Uterus (tissue), 2 donors: ENCODE measurements around the gene MEF2C.

Experiments used
- POLR2A ChIP-seq, 2 donors: fragments of 450-650 bp; IDR thresholded peaks; one replicate each; pipeline ENCODE4 v1.6.1; 2016; ENCODE audit warnings: antibody characterized with exemption in 2 of 2, mild to moderate bottlenecking in 1 of 2, moderate library complexity in 1 of 2
- TF ChIP-seq, protein P1 (sequence below), 4 experiments: fragments of 200-600 bp in 2 of 4; fragments of 450-650 bp in 2 of 4; sonication (generic) in 2 of 4; IDR thresholded peaks; one replicate each; pipeline ENCODE4 v1.5.1; 2016 to 2019; ENCODE audit warnings: antibody characterized with exemption in 4 of 4, mild to moderate bottlenecking in 2 of 4, moderate library complexity in 1 of 4

DNA sequence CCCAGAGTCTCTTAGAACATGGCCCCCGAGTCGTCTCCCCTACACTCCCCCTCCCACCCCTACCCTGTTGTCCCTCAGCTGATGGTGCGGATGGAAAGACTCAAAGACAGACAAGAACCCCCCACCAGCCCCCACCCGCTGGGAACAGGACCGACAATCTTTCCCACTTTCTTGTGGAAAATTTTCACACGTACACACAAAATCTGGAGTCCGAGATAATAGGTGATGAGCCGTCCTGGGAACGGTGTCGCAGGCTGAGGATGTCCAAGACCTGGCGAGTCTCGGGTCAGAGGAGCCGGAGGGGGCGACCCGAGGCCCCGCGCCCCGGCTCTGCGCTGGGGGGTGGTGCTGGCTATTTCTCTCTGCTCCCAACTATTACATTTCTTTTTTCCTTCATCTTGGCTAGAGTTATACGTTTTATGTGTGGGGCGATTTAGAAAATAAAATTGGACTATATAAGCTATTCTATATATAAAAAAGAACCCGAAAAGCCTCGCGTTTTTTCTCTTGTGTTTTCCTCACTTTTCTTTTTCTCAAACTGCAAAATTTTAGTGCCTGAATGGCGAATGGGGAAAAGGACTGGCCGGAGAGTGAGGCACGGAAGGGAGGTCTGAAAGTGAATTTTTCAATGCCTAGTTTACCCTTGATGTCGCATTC is 188.8 kb downstream of the MEF2C start:
- TF ChIP-seq, protein P1, sequence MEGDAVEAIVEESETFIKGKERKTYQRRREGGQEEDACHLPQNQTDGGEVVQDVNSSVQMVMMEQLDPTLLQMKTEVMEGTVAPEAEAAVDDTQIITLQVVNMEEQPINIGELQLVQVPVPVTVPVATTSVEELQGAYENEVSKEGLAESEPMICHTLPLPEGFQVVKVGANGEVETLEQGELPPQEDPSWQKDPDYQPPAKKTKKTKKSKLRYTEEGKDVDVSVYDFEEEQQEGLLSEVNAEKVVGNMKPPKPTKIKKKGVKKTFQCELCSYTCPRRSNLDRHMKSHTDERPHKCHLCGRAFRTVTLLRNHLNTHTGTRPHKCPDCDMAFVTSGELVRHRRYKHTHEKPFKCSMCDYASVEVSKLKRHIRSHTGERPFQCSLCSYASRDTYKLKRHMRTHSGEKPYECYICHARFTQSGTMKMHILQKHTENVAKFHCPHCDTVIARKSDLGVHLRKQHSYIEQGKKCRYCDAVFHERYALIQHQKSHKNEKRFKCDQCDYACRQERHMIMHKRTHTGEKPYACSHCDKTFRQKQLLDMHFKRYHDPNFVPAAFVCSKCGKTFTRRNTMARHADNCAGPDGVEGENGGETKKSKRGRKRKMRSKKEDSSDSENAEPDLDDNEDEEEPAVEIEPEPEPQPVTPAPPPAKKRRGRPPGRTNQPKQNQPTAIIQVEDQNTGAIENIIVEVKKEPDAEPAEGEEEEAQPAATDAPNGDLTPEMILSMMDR (IDR thresholded peaks at IDR 0.05): no peak
- TF ChIP-seq POLR2A (IDR thresholded peaks at IDR 0.05): no peak
